ENCODE results near the gene NPTN.

- no peak for TF ChIP-seq CTCF (IDR thresholded peaks at IDR 0.05)
- TF ChIP-seq POLR2A (IDR thresholded peaks at IDR 0.05) = no peak
These were observed 22.5 kb upstream of the NPTN start for GRCh38 chr15:73655724-73656123.

Measured in breast epithelium (tissue), 3 donors.